ENCODE measurements around the gene AFAP1. TPM values are rescaled to one million over a fixed set of nuclear protein-coding genes. Genes with fewer than 3 reads are reported as not detected.

Gene AFAP1
- total RNA-seq, 4 donors from 2014 or later, result 4.4 to 16.6 (median 10.7) TPM

GRCh38 chr4:7778510-7779431 is 160.9 kb downstream of the AFAP1 start:
- Histone ChIP-seq H3K4me1 (peaks cover 0 to 35% (median 20%) of the 10 kb centered on the region in 3 donors), H3K27me3 (no peaks in the 10 kb centered on the region), H3K36me3 (peaks cover 0 to 71% (median 8%) of the 10 kb centered on the region in 3 donors), H3K27ac (peak overlapping the region; percentile 30 to 84 (median 78)), H3K9me3 (no peaks in the 10 kb centered on the region), H3K4me3 (peak overlapping the region in 3 of 4 donors; percentile 11 to 58 (median 23))
- DNase-seq, result no peak
- no peak for TF ChIP-seq CTCF (IDR thresholded peaks at IDR 0.05)
- TF ChIP-seq POLR2A (IDR thresholded peaks at IDR 0.05), result no peak
- WGBS, 2 donors, result 63 to 75% methylated on average over 23 to 24 of the region's 24 CpGs
- intact Hi-C loops (cut with DNase I), result no loop called here

GRCh38 chr4:7777871-7778509 is 161.7 kb downstream of the AFAP1 start:
- H3K27me3 ChIP-seq, result no peaks in the 10 kb centered on the region
- intact Hi-C loops (cut with DNase I), result no loop called here
- TF ChIP-seq CTCF (IDR thresholded peaks at IDR 0.05), result no peak
- no peak for TF ChIP-seq POLR2A (IDR thresholded peaks at IDR 0.05)
- WGBS, 2 donors, result 78 to 88% methylated on average over 9 to 10 of the region's 10 CpGs
- H3K36me3 ChIP-seq, result peaks cover 0 to 71% (median 9%) of the 10 kb centered on the region in 3 donors
- peak overlapping the region in 1 of 4 donors; percentile 58 for H3K4me3 ChIP-seq
- H3K9me3 ChIP-seq, result no peaks in the 10 kb centered on the region
- no peak for DNase-seq
- H3K27ac ChIP-seq, result peak overlapping the region in 2 of 4 donors; percentile 74 to 84
- peaks cover 0 to 33% (median 20%) of the 10 kb centered on the region in 3 donors for H3K4me1 ChIP-seq

GRCh38 chr4:7777017-7777710 is 162.5 kb downstream of the AFAP1 start:
- DNase-seq, result no peak
- no peak overlapping the region for H3K27ac ChIP-seq
- H3K27me3 ChIP-seq, result no peaks in the 10 kb centered on the region
- H3K9me3 ChIP-seq, result no peaks in the 10 kb centered on the region
- 93% methylated on average over 15 to 17 of the region's 17 CpGs for WGBS, 2 donors
- peaks cover 0 to 79% (median 9%) of the 10 kb centered on the region in 3 donors for H3K36me3 ChIP-seq
- peaks cover 0 to 31% (median 16%) of the 10 kb centered on the region in 3 donors for H3K4me1 ChIP-seq
- no peak for TF ChIP-seq CTCF (IDR thresholded peaks at IDR 0.05)
- no peak for TF ChIP-seq POLR2A (IDR thresholded peaks at IDR 0.05)
- intact Hi-C loops (cut with DNase I), result no loop called here
- no peak overlapping the region for H3K4me3 ChIP-seq

GRCh38 chr4:7775396-7775795 is 164.3 kb downstream of the AFAP1 start:
- TF ChIP-seq POLR2A (IDR thresholded peaks at IDR 0.05), result no peak
- no peak for TF ChIP-seq CTCF (IDR thresholded peaks at IDR 0.05)
- Histone ChIP-seq H3K27ac (no peak overlapping the region), H3K9me3 (no peaks in the 10 kb centered on the region), H3K27me3 (no peaks in the 10 kb centered on the region), H3K36me3 (peaks cover 0 to 83% (median 9%) of the 10 kb centered on the region in 3 donors), H3K4me3 (no peak overlapping the region), H3K4me1 (peaks cover 0 to 19% (median 6%) of the 10 kb centered on the region in 3 donors)
- no peak for DNase-seq
- intact Hi-C loops (cut with DNase I), result no loop called here
- WGBS, 2 donors, result 75 to 89% methylated on average over 7 to 9 of the region's 9 CpGs

Measured in esophagus squamous epithelium (tissue), 5 donors.